Measurements from ENCODE around the gene B4GALT2. TPM values are rescaled to one million over a fixed set of nuclear protein-coding genes. Genes with fewer than 3 reads are reported as not detected.

Gene B4GALT2
- total RNA-seq, 4 donors from 2014 or later, result 22.3 to 30.3 (median 24.7) TPM

DNA sequence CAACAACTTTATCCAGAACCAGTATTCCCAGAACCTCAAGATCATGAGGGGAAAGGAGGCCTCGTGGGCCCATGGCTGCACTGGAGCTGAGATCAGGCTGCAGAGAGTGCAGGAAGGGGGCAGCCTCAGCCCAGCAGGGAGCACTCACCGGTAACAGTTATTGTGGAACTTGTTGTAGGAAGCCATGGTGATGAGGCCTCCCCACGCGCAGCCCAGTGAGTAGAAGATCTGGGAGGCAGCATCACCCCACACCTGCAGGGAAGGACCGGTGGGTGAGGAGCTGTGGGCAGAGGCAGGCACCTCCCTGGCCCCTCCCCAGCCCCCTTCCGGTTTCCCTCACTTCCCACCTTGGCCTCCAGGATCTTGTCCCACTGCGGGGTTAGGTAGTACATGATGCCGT lies 23.2 kb downstream of the B4GALT2 start:
- intact Hi-C loops (cut with DNase I), result no loop called here
- Histone ChIP-seq H3K9me3 (no peaks in the 10 kb centered on the region), H3K27ac (no peak overlapping the region), H3K27me3 (no peaks in the 10 kb centered on the region), H3K4me3 (replicated peaks in 1 of 3) (no peak overlapping the region), H3K4me1 (peaks cover 0 to 4% of the 10 kb centered on the region in 2 donors), H3K36me3 (no peaks in the 10 kb centered on the region)
- TF ChIP-seq, protein P1, sequence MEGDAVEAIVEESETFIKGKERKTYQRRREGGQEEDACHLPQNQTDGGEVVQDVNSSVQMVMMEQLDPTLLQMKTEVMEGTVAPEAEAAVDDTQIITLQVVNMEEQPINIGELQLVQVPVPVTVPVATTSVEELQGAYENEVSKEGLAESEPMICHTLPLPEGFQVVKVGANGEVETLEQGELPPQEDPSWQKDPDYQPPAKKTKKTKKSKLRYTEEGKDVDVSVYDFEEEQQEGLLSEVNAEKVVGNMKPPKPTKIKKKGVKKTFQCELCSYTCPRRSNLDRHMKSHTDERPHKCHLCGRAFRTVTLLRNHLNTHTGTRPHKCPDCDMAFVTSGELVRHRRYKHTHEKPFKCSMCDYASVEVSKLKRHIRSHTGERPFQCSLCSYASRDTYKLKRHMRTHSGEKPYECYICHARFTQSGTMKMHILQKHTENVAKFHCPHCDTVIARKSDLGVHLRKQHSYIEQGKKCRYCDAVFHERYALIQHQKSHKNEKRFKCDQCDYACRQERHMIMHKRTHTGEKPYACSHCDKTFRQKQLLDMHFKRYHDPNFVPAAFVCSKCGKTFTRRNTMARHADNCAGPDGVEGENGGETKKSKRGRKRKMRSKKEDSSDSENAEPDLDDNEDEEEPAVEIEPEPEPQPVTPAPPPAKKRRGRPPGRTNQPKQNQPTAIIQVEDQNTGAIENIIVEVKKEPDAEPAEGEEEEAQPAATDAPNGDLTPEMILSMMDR (IDR thresholded peaks at IDR 0.05), result no peak
- no peak for TF ChIP-seq POLR2A (IDR thresholded peaks at IDR 0.05)
- DNase-seq, result no peak
- 82 to 85% methylated on average over 5 to 7 of the region's 8 CpGs for WGBS, 2 donors

DNA sequence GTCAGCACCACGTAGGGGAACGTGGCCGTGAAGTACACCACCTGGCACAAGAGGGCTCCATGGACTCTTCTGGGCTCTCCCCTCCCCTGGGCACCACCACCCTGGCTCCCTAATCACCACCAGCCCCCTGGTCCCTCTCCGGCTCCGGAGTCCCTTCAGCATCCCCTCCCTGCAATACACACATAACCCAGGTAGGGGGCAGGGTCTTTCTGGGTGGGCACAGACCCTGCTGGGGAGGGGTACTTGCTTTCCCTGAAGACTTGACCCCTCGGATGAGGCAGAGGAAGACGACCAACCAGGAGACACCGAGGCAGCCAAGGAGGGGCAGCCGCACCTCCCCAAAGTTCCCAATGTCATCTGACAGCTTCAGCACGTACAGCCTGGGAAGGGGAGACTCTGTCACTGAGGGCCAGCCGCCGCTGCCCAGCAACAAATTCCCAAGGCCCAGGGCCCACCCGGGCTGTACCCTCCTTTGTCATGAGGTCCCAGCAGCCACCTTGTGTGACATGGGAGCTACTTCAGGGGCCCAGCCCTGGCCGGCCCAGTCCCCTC lies 23.7 kb downstream of the B4GALT2 start:
- TF ChIP-seq, protein P1 (IDR thresholded peaks at IDR 0.05), result no peak
- TF ChIP-seq POLR2A (IDR thresholded peaks at IDR 0.05), result no peak
- no peaks in the 10 kb centered on the region for H3K36me3 ChIP-seq
- DNase-seq, result no peak
- H3K4me3 ChIP-seq (replicated peaks in 1 of 3), result no peak overlapping the region
- no peaks in the 10 kb centered on the region for H3K27me3 ChIP-seq
- intact Hi-C loops (cut with DNase I), result no loop called here
- H3K9me3 ChIP-seq, result no peaks in the 10 kb centered on the region
- no peak overlapping the region for H3K27ac ChIP-seq
- WGBS, 2 donors, result 81 to 87% methylated on average over 9 of the region's 14 CpGs
- peaks cover 0 to 4% of the 10 kb centered on the region in 2 donors for H3K4me1 ChIP-seq

DNA sequence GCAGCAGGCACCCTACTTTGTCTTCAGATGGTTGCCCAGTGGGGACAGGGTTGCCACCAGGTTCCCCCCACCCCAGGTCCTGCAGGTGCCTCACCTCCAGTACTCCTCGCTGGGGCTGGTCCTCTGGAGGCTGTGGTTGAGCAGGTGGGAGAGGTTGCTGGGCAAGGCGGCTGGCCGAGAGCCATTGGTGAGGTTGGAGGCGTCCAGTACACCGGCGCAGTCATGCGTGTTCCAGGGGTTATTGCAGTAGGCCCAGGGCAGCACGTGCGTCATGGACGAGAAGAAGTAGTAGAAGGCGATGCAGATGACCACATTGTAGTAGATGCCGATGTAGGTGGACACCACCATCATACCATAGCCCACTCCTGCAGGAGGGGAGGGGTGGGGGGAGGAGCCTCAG lies 29.2 kb downstream of the B4GALT2 start:
- Histone ChIP-seq H3K27ac (no peak overlapping the region), H3K9me3 (no peaks in the 10 kb centered on the region), H3K27me3 (no peaks in the 10 kb centered on the region), H3K36me3 (no peaks in the 10 kb centered on the region), H3K4me3 (replicated peaks in 1 of 3) (no peak overlapping the region), H3K4me1 (peaks cover 0 to 4% of the 10 kb centered on the region in 2 donors)
- intact Hi-C loops (cut with DNase I), result loop anchor here (5.0 kb wide), 1 partner anchor 39 kb away; no protein-coding TSS in a partner anchor
- no peak for DNase-seq
- WGBS, 2 donors, result 91 to 97% methylated on average over 12 of the region's 12 CpGs
- TF ChIP-seq POLR2A (IDR thresholded peaks at IDR 0.05), result no peak
- TF ChIP-seq, protein P1 (IDR thresholded peaks at IDR 0.05), result no peak

DNA sequence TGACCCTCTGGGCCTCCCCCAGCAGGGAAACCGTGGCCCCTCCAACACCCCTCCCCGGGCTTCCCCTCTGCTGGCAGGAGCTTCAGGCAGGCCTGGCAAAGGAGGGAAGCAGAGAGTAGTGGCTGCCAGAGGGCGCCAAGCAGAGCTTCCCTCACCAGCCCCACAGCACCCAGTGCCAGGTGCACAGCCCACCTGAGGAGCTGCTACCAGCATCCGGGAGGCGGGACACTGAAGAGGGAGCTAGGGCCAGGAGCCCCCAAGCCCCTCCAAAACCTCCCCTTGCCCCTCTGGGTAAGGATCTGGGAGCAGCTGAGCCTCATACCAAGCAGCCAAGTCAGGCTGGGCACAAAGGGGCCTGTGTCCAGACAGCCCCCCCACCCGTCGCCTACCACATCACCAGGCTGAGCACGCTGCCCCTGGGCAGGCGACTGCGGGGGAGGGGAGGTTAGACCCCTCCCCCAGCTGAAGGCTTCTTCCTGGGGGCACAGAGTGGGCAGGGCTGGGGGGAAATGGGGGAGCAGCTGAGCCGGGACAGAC lies 32.0 kb downstream of the B4GALT2 start:
- 89 to 93% methylated on average over 5 to 6 of the region's 11 CpGs for WGBS, 2 donors
- H3K9me3 ChIP-seq, result no peaks in the 10 kb centered on the region
- H3K27ac ChIP-seq, result no peak overlapping the region
- peaks cover 0 to under 1% of the 10 kb centered on the region in 2 donors for H3K4me1 ChIP-seq
- no peaks in the 10 kb centered on the region for H3K27me3 ChIP-seq
- H3K4me3 ChIP-seq (replicated peaks in 1 of 3), result no peak overlapping the region
- TF ChIP-seq, protein P1 (IDR thresholded peaks at IDR 0.05), result no peak
- no peaks in the 10 kb centered on the region for H3K36me3 ChIP-seq
- intact Hi-C loops (cut with DNase I), result no loop called here
- DNase-seq, result no peak

DNA sequence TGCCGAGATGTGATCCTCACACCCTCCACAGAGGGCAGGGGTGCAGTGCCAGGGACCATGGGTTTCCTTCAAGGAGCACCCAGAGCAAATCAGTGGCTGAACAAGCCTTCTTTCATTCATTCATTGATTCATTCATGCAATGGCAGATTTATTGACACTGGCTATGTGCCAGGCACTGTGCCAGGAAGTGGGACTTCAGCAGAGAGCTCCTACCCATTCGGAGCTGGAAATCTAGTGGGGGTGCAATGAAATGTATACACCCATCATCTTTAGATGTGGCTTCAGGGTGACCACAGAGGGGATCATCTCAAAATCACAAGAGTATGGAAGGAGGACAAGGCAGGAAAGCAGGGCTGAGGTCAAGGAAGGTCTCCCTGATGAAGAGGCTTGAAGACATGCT lies 33.4 kb downstream of the B4GALT2 start:
- TF ChIP-seq, protein P1 (IDR thresholded peaks at IDR 0.05), result no peak
- no peak for TF ChIP-seq POLR2A (IDR thresholded peaks at IDR 0.05)
- Histone ChIP-seq H3K4me1 (no peaks in the 10 kb centered on the region), H3K27ac (no peak overlapping the region), H3K4me3 (replicated peaks in 1 of 3) (no peak overlapping the region), H3K36me3 (no peaks in the 10 kb centered on the region), H3K27me3 (no peaks in the 10 kb centered on the region), H3K9me3 (no peaks in the 10 kb centered on the region)
- no peak for DNase-seq
- intact Hi-C loops (cut with DNase I), result no loop called here
- 82 to 83% methylated on average over 2 of the region's 2 CpGs for WGBS, 2 donors
